HG03159 (cell line): Measurements from ENCODE around the gene AGPAT1.

Source experiments
- ATAC-seq: cut with Tn5 transposase; IDR thresholded peaks from one replicate; pipeline ENCODE4 v1.9.1; 2021; ENCODE audit warnings: mild to moderate bottlenecking, moderate library complexity; ENCODE audit not compliant: unreplicated experiment

The AGPAT1 gene

DNA sequence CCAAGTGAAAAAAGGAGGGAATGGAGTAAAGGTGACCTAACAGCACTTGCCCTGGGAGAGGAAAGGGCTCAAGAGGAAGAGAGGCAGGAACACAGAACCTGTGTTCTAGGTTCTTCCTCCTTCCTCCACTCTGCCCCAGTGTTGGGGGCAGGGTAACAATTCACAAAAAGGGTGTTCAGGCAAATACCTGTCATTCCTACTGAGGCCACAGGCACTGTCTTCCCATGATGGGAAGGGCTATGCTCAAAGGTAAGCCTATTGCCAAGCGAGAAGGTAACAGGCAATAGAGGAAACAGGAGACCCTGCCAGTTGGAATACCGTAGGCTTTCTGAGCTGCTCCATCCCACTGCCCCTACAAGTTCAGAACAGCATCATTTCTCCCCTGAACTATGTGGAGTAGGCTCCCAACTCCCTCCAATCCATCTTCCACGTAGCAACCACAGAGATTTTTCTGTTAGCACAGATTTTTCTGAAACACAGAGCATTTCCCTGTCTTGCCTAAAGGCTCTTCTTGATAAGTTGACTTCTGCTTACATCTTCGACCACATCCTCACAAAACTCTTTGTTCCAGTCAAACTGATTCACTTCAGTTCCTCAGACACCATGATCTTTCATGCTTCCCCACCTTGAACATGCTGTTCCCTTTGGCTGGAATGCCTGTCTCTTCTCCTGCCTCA, 2.7 kb downstream of the AGPAT1 start:
- no peak for ATAC-seq

- no peak for ATAC-seq
Measured at GRCh38 chr6:32171234-32171633, 4.7 kb downstream of the AGPAT1 start.

- ATAC-seq = no peak
Measured at GRCh38 chr6:32170294-32170693, 5.6 kb downstream of the AGPAT1 start.

GRCh38 chr6:32168807-32169591, 6.9 kb downstream of the AGPAT1 start:
- no peak for ATAC-seq

DNA sequence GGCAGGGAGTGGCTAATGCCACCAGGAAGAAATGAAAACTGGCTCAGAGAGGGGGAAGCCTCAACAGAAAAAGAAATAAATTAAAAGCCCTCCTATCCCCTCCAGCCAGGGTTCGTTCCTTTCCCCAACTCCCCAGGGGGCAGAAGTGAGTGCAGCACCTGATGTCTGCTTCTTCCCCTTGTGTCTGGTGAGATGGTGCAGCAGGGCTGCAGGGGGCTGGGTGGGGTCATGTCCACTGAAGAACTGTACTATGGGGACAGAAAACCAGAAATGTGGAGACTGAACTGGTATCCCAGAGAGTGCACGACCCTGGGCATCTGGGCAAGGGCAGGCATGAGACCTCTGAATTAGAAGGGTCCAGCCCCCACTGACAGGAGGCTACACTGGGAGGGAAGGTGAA, 7.5 kb downstream of the AGPAT1 start:
- no peak for ATAC-seq

DNA sequence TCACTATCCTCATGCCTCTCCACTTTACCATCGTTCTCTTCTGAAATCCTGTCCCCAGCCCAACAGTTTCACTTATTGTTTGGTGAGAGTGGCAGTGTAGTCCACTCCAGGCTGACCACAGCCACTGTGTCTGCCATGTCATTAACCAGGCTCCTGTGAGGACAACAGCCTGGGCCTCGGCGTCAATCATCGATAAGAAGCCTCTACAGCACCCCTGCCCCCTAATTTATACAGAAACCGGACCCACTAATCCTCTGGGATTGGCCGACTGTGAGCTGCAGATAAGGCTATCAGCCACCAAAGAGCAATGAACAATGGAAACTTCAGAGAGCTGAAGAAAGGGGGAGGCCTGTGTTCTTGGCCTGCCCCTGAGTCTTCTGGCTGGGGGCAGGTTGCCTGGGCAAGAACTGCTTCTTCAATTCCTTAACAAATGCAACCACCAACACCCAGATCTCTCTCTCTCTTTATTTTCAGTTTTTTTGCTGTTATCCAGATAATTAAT, 8.1 kb downstream of the AGPAT1 start:
- no peak for ATAC-seq

GRCh38 chr6:32167154-32167760, 8.6 kb downstream of the AGPAT1 start:
- no peak for ATAC-seq

DNA sequence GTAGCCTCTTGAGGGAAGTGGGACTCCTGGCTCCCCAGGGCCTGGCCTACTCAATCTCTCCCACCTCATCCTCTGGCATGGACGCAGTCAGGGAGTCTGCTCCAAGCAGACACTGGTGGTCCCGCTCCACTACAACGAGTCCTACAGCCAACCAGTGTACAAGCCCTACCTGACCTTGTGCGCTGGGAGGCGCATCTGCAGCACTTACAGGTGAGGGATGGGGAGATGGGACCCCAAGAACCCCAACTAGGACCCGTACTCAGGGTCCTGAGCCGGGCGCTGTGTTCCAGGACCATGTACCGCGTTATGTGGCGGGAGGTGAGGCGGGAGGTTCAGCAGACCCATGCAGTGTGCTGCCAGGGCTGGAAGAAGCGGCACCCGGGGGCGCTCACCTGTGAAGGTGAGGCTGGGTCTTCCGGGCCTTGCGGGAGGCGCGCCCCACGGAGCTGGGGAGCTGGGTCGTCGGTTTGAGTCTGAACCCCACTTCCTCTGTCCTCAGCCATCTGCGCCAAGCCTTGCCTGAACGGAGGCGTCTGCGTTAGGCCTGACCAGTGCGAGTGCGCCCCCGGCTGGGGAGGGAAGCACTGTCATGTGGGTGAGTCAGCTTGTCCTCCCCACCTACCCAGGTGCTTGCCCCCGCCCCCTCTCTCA, 9.3 kb downstream of the AGPAT1 start:
- ATAC-seq = no peak

DNA sequence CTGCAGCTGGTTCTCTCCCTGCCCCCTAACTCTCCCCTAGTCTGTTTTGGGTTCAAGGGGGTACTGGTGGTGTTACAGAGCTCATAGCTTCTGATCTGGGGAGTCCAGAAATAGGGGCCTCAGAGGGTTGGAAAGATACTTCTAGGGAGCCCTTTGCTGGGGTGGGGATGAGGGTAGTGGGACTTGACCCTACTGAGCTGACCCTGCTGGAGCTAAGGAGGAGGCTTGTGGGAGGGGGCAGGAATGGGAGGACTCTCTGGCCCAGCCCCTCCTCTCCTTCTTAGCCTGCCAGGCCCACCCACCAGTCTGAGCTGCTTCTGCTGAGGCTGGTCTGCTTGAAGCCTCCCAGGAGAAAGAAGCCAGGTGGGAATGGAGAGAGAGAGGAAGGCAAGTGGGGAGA, 11.6 kb downstream of the AGPAT1 start, which contains the start of gene EGFL8:
Gene EGFL8 (plus strand): TSS at position 301 of the 400 bp plus-strand sequence. CDS start 1,571 bp downstream, outside the sequence.
- ATAC-seq = no peak

- no peak for ATAC-seq
Measured at GRCh38 chr6:32163559-32164258, 12.2 kb downstream of the AGPAT1 start.

GRCh38 chr6:32158052-32158451, 17.8 kb downstream of the AGPAT1 start:
- no peak for ATAC-seq

GRCh38 chr6:32156891-32157290, 19.0 kb downstream of the AGPAT1 start:
- no peak for ATAC-seq

DNA sequence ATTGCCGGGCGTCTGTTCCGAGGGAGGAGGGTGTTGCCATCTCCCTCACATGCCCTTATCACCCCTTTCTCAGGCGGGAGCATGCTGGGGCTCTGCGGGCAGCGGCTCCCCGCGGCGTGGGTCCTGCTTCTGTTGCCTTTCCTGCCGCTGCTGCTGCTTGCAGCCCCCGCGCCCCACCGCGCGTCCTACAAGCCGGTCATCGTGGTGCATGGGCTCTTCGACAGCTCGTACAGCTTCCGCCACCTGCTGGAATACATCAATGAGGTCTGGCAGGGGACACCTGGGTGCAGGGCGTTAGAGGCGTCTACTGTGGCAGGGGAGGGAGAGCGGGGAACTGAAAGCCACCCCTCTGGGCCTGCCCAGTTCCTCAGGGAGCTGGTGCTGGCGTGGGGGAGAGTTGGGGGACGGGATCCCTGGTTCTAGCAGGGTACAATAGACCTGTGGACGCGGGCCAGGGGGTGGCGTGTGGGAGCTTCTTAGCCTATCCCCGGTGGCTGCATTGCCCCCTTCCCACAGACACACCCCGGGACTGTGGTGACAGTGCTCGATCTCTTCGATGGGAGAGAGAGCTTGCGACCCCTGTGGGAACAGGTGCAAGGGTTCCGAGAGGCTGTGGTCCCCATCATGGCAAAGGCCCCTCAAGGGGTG, 21.2 kb downstream of the AGPAT1 start:
- ATAC-seq = peak; percentile 78

- peak; percentile 28 for ATAC-seq
Measured at GRCh38 chr6:32153564-32154513, 22.0 kb downstream of the AGPAT1 start, which contains the start of gene PPT2. TSS of gene PPT2 (plus strand) at chr6:32154141. CDS start at chr6:32154595, 454 bp downstream.

GRCh38 chr6:32152769-32153563, 22.9 kb downstream of the AGPAT1 start:
- no peak for ATAC-seq

- no peak for ATAC-seq
Measured at GRCh38 chr6:32151863-32152768, 23.8 kb downstream of the AGPAT1 start, which contains the start of gene PRRT1. TSS of gene PRRT1 (minus strand) at chr6:32151939. CDS start at chr6:32151827, 112 bp downstream.
